HepG2 (cell line): ENCODE measurements around the gene FKBP9. TPM values are rescaled to one million over a fixed set of nuclear protein-coding genes. Genes with fewer than 3 reads are reported as not detected.

Experiments
- ATAC-seq: fragments of 200-7000 bp; cut with Tn5 transposase; 3 replicates; pipeline ENCODE4 v1.9.1; 2020; ENCODE audit warnings: mild to moderate bottlenecking, moderate library complexity
- Bru-seq: library from RNA; stranded (reverse); fragments of 400-500 nt; gene quantifications from one replicate; lab custom pipeline; 2021; lab: Mats Ljungman, UMichigan
- BruChase-seq, 2 experiments: library from RNA; stranded (reverse); fragments of 400-500 nt; gene quantifications; one replicate each; lab custom pipeline; 2021; lab: Mats Ljungman, UMichigan
- BruUV-seq: library from RNA; stranded (reverse); fragments of 400-500 nt; replicated peaks from 2 replicates; lab custom pipeline; 2021; lab: Mats Ljungman, UMichigan
- CTCF ChIA-PET: fragments of 300-600 bp; formaldehyde crosslinking; extraction: SDS; loops from one replicate; lab custom pipeline; 2021; ENCODE audit warnings: low total read pairs, inconsistent platforms, low intra/inter-chr PET ratio; lab: Yijun Ruan, JAX
- POLR2A ChIA-PET: fragments of 350-600 bp; sonication (Branson Sonifier 250); formaldehyde crosslinking; loops from one replicate; lab custom pipeline; 2020; ENCODE audit warnings: antibody characterized with exemption, inconsistent platforms; lab: Yijun Ruan, JAX
- DNase-seq: peaks from one replicate; pipeline ENCODE4 v3.0.0-alpha.2; 2015; ENCODE audit warnings: low spot score
- FAIRE-seq: peaks from 3 replicates; lab custom pipeline; 2011; peaks lifted over from hg19 to GRCh38; lab: Jason Lieb, UNC
- H2AFZ ChIP-seq: one replicate; pipeline ENCODE4 v1.6.1; 2011; ENCODE audit warnings: low read length, inconsistent platforms
- H3K27ac ChIP-seq: fragments of 300-600 bp; 3 replicates; pipeline ENCODE4 v1.8.0; 2011; ENCODE audit warnings: mixed run types, mild to moderate bottlenecking, mixed read lengths, low read length, inconsistent platforms; ENCODE audit not compliant: insufficient read depth; ENCODE audit errors: extremely low read length
- H3K27me3 ChIP-seq, 2 experiments: fragments of 200-600 bp in 1 of 2; 2 replicates in 1 of 2; 3 replicates in 1 of 2; pipeline versions ENCODE4 v1.6.0 to v1.8.0; 2011; ENCODE audit warnings: low read length in 2 of 2, mild to moderate bottlenecking in 2 of 2, moderate library complexity in 2 of 2, inconsistent platforms in 1 of 2; ENCODE audit not compliant: insufficient read depth in 2 of 2, control insufficient read depth in 1 of 2
- H3K36me3 ChIP-seq, 2 experiments: fragments of 200-600 bp in 1 of 2; replicated peaks in 1 of 2; 2 replicates in 1 of 2; 3 replicates in 1 of 2; pipeline versions ENCODE4 v1.5.1 to v1.8.0; 2011; ENCODE audit warnings: low read length in 2 of 2, inconsistent platforms in 1 of 2; ENCODE audit not compliant: insufficient read depth in 2 of 2, control insufficient read depth in 1 of 2
- H3K4me1 ChIP-seq: 2 replicates; pipeline ENCODE4 v1.5.1; 2012; ENCODE audit warnings: low read length, inconsistent platforms; ENCODE audit not compliant: insufficient read depth
- H3K4me2 ChIP-seq: 2 replicates; pipeline ENCODE4 v1.6.0; 2011; ENCODE audit warnings: low read depth, low read length, inconsistent platforms
- H3K4me3 ChIP-seq, 3 experiments: fragments of 200-600 bp in 1 of 3; sonication (generic), shearing (Covaris generic) in 1 of 3; replicated peaks in 1 of 3; 2 replicates each; pipeline ENCODE4 v1.5.1; 2011 to 2016; ENCODE audit warnings: low read length in 3 of 3, inconsistent platforms in 2 of 3, low read depth in 2 of 3, mild to moderate bottlenecking in 2 of 3, control low read depth in 1 of 3, mixed read lengths in 1 of 3; ENCODE audit not compliant: insufficient read depth in 1 of 3
- H3K79me2 ChIP-seq: one replicate; pipeline ENCODE4 v1.6.1; 2011; ENCODE audit warnings: low read length, inconsistent platforms; ENCODE audit not compliant: insufficient read depth
- H3K9ac ChIP-seq: 2 replicates; pipeline ENCODE4 v1.6.0; 2011; ENCODE audit warnings: mild to moderate bottlenecking, low read depth, low read length, inconsistent platforms; ENCODE audit not compliant: insufficient read depth
- H3K9me3 ChIP-seq: 2 replicates; pipeline ENCODE4 v1.5.1; 2012; ENCODE audit warnings: mild to moderate bottlenecking, low read length
- H4K20me1 ChIP-seq: 2 replicates; pipeline ENCODE4 v1.6.0; 2011; ENCODE audit warnings: inconsistent platforms, mild to moderate bottlenecking, low read length, moderate library complexity; ENCODE audit not compliant: insufficient read depth
- BORCS8-MEF2B ChIP-seq: sonication (generic); formaldehyde crosslinking; IDR thresholded peaks from 2 replicates; pipeline ENCODE4 v1.8.0; 2022; ENCODE audit warnings: mild to moderate bottlenecking, missing genetic modification reagents
- DPF2 ChIP-seq: sonication (generic); formaldehyde crosslinking; IDR thresholded peaks from 2 replicates; pipeline ENCODE4 v1.4.0; 2020; ENCODE audit warnings: mild to moderate bottlenecking, low read depth, missing genetic modification reagents, borderline replicate concordance
- EZH2 ChIP-seq: conservative IDR thresholded peaks from 2 replicates; pipeline ENCODE4 v1.6.1; 2012; ENCODE audit warnings: mild to moderate bottlenecking, low read depth, low read length, moderate library complexity
- HOXD1 ChIP-seq: sonication (generic); formaldehyde crosslinking; IDR thresholded peaks from 2 replicates; pipeline ENCODE4 v1.5.0; 2020; ENCODE audit warnings: missing genetic modification reagents
- IRF1 ChIP-seq: sonication (generic); formaldehyde crosslinking; IDR thresholded peaks from 2 replicates; pipeline ENCODE4 v1.4.0; 2020; ENCODE audit warnings: low read depth, mild to moderate bottlenecking, missing genetic modification reagents
- MAZ ChIP-seq, 2 experiments: sonication (generic) in 1 of 2; formaldehyde crosslinking in 1 of 2; IDR thresholded peaks; 2 replicates each; pipeline versions ENCODE4 v1.5.0 to v1.6.1; 2012 to 2020; ENCODE audit warnings: low read depth in 2 of 2, mild to moderate bottlenecking in 2 of 2, borderline replicate concordance in 1 of 2, improper control_type of control experiment in 1 of 2, low read length in 1 of 2, missing genetic modification reagents in 1 of 2, moderate library complexity in 1 of 2
- POLR2AphosphoS5 ChIP-seq: IDR thresholded peaks from 2 replicates; pipeline ENCODE4 v1.6.1; 2012; ENCODE audit warnings: low read depth, low read length
- PRDM4 ChIP-seq: sonication (generic); formaldehyde crosslinking; IDR thresholded peaks from 2 replicates; pipeline ENCODE4 v1.9.0; 2021; ENCODE audit warnings: missing genetic modification reagents, borderline replicate concordance
- ZMAT5 ChIP-seq: sonication (generic); formaldehyde crosslinking; IDR thresholded peaks from 2 replicates; pipeline ENCODE4 v1.5.0; 2020; ENCODE audit warnings: mild to moderate bottlenecking, low read depth, missing genetic modification reagents, borderline replicate concordance
- ZNF124 ChIP-seq: sonication (generic); formaldehyde crosslinking; IDR thresholded peaks from 2 replicates; pipeline ENCODE4 v1.4.0; 2020; ENCODE audit warnings: missing genetic modification reagents
- ZNF264 ChIP-seq: sonication (generic); formaldehyde crosslinking; IDR thresholded peaks from 2 replicates; pipeline ENCODE4 v1.4.0; 2020; ENCODE audit warnings: missing genetic modification reagents
- ZNF30 ChIP-seq: sonication (generic); formaldehyde crosslinking; IDR thresholded peaks from 2 replicates; pipeline ENCODE4 v1.5.0; 2020; ENCODE audit warnings: mild to moderate bottlenecking, missing genetic modification reagents
- ZNF446 ChIP-seq: sonication (generic); formaldehyde crosslinking; IDR thresholded peaks from 2 replicates; pipeline ENCODE4 v1.5.0; 2020; ENCODE audit warnings: mild to moderate bottlenecking, missing genetic modification reagents
- WGBS: methylation state at CpG from one replicate; pipeline ENCODE4 v1.1.6; 2017; ENCODE audit warnings: low lambda C conversion rate; 5-methylcytosine and 5-hydroxymethylcytosine counted together
- in situ Hi-C: cut with HindIII; loops from 2 replicates; pipeline ENCODE4 v1.10.0; 2017; ENCODE audit warnings: low pct_unique_long_range_greater_than_20kb; ENCODE audit not compliant: extremely low pct_ligation_motif_present
- intact Hi-C: fragments of 100-400 bp; cut with micrococcal nuclease; formaldehyde crosslinking; loops from one replicate; pipeline ENCODE4 v1.10.0; 2022; ENCODE audit not compliant: unreplicated experiment
- long read RNA-seq, 2 experiments: library from RNA in 1 of 2; library from polyadenylated mRNA in 1 of 2; stranded (forward) in 1 of 2; unstranded in 1 of 2; transcript quantifications; one replicate each; pipeline ENCODE4 v2.0.0, GENCODE V29; 2019 to 2022
- polyA minus RNA-seq, 3 experiments: library from RNA; depleted of rRNA, polyadenylated mRNA; stranded (reverse); fragments of >200 nt; gene quantifications; 2 replicates each; pipeline ENCODE4 v1.2.3, GENCODE V29; 2011; ENCODE audit warnings: low replicate concordance in 1 of 3
- polyA plus RNA-seq, 8 experiments: library from polyadenylated mRNA; depleted of rRNA in 3 of 8; stranded (reverse) in 7 of 8; unstranded in 1 of 8; fragments of >200 nt; fragmentation: Illumina TruSeq in 4 of 8; extraction: Trizol in 4 of 8; gene quantifications; 2 replicates each; pipeline versions ENCODE4 v1.2.1 to v1.2.3, GENCODE V29; 2011 to 2016; ENCODE audit warnings: low read depth in 4 of 8, missing spikeins in 1 of 8, mixed read lengths in 1 of 8; ENCODE audit not compliant: insufficient read depth in 1 of 8
- total RNA-seq, 5 experiments: library from RNA; depleted of rRNA; stranded (reverse); fragments of >200 nt; fragmentation: Illumina TruSeq; extraction: Trizol; gene quantifications; 2 replicates each; pipeline ENCODE4 v1.2.3, GENCODE V29; 2016; ENCODE audit warnings: low read depth in 1 of 5

Gene FKBP9
- 24.5 and 41.5 TPM in 2 replicates for total RNA-seq (2016; rRNA removed; fragmentation: Illumina TruSeq; extraction: Trizol)
- total RNA-seq (2016; cell fraction: cytosol; rRNA removed; fragmentation: Illumina TruSeq; extraction: Trizol; ENCODE audit: low read depth) = 10.6 and 11.3 TPM in 2 replicates
- total RNA-seq (2016; cell fraction: insoluble cytoplasmic fraction; rRNA removed; fragmentation: Illumina TruSeq; extraction: Trizol) = 18.6 and 40.4 TPM in 2 replicates
- 23.9 and 24.7 TPM in 2 replicates for total RNA-seq (2016; cell fraction: membrane; rRNA removed; fragmentation: Illumina TruSeq; extraction: Trizol)
- total RNA-seq (2016; cell fraction: nucleus; rRNA removed; fragmentation: Illumina TruSeq; extraction: Trizol) = 34.4 and 46.6 TPM in 2 replicates
- 30.9 and 34.0 TPM in 2 replicates for polyA plus RNA-seq (2011; rRNA removed)
- 34.8 and 39.4 TPM in 2 replicates for polyA plus RNA-seq (2011; cell fraction: cytosol; rRNA removed)
- 28.4 and 28.9 TPM in 2 replicates for polyA plus RNA-seq (2011; cell fraction: nucleus; rRNA removed)
- polyA plus RNA-seq (2012) = 47.8 and 53.2 TPM in 2 replicates
- 7.1 and 8.1 TPM in 2 replicates for polyA plus RNA-seq (2016; cell fraction: cytosol; fragmentation: Illumina TruSeq; extraction: Trizol; ENCODE audit: low read depth)
- 20.8 and 23.9 TPM in 2 replicates for polyA plus RNA-seq (2016; cell fraction: insoluble cytoplasmic fraction; fragmentation: Illumina TruSeq; extraction: Trizol; ENCODE audit: low read depth)
- 17.5 and 18.0 TPM in 2 replicates for polyA plus RNA-seq (2016; cell fraction: membrane; fragmentation: Illumina TruSeq; extraction: Trizol; ENCODE audit: low read depth)
- polyA plus RNA-seq (2016; cell fraction: nucleus; fragmentation: Illumina TruSeq; extraction: Trizol; ENCODE audit: insufficient read depth, low read depth) = 44.2 and 50.8 TPM in 2 replicates
- 45.2 and 45.6 TPM in 2 replicates for polyA minus RNA-seq (2011; rRNA and poly(A)+ RNA removed; ENCODE audit: low replicate concordance)
- 50.7 and 53.4 TPM in 2 replicates for polyA minus RNA-seq (2011; cell fraction: cytosol; rRNA and poly(A)+ RNA removed)
- polyA minus RNA-seq (2011; cell fraction: nucleus; rRNA and poly(A)+ RNA removed) = 30.8 and 31.8 TPM in 2 replicates
- Bru-seq, nascent RNA = percentile 60 among the genes with signal in this experiment
- percentile 67 among the genes with signal in this experiment for BruChase-seq, experiment 1, labeled RNA remaining after a 6-hour chase
- percentile 64 among the genes with signal in this experiment for BruChase-seq, experiment 2, labeled RNA remaining after a 2-hour chase
- long read RNA-seq, experiment 1, transcript FKBP9-201 (10 exons, 3,462 nt) = major isoform, 8 of 51 reads
- long read RNA-seq, experiment 1, partial matches to known transcripts = 5 of 51 reads
- long read RNA-seq, experiment 1, other reads (novel, unspliced or antisense) = 36 of 51 reads
- long read RNA-seq, experiment 2, transcript FKBP9-201 (10 exons, 3,462 nt) = major isoform, 19 of 63 reads
- long read RNA-seq, experiment 2, partial matches to known transcripts = 5 of 63 reads
- long read RNA-seq, experiment 2, other reads (novel, unspliced or antisense) = 36 of 63 reads

- peak within 1 kb of the TSS; percentile 68 to 90 (median 75) for H3K4me3 ChIP-seq
- in situ Hi-C loops = no loop called here
- intact Hi-C loops = loop anchor here (1.0 to 5.0 kb wide), 3 partner anchors 14 to 150 kb away; partner anchors contain the start of genes NT5C3A and RP9
- ATAC-seq (peak; percentile 96), DNase-seq (peak; percentile 76), FAIRE-seq (peak; percentile 80)
- no peaks in the 10 kb centered on the region for H3K36me3 ChIP-seq
- H3K27me3 ChIP-seq = no peaks in the 10 kb centered on the region
- peaks cover 11% of the 10 kb centered on the region for H3K79me2 ChIP-seq
- BruUV-seq = TSS peak; percentile 84
- H3K9ac ChIP-seq = peak within 1 kb of the TSS; percentile 88
- WGBS = 1% methylated on average over 13 of the region's 91 CpGs
- no peaks in the 10 kb centered on the region for H3K9me3 ChIP-seq
- peak within 1 kb of the TSS; percentile 86 for H3K4me2 ChIP-seq
- ChIA-PET POLR2A (interaction anchor here (0.8 to 3.4 kb wide), 10 partner anchors 9 to 462 kb away, joined by 3 to 30 read pairs (median 4); partner anchors contain the start of genes AVL9, NT5C3A and RP9), CTCF (no interaction called here)
- no peaks in the 10 kb centered on the region for H4K20me1 ChIP-seq
- H3K4me1 ChIP-seq = peaks cover 18% of the 10 kb centered on the region
- no peak within 1 kb of the TSS for H2AFZ ChIP-seq
- H3K27ac ChIP-seq = peak within 1 kb of the TSS; percentile 95
- TF ChIP-seq DPF2 (CRISPR knock-in tag) (no peak), HOXD1 (CRISPR knock-in tag) (peak; percentile 23; the same call in 1 of the 2 replicates), ZMAT5 (no peak), POLR2AphosphoS5 (peak; percentile 91), ZNF30 (CRISPR knock-in tag) (no peak), MAZ (IDR thresholded peaks at IDR 0.05; ENCODE audit: borderline replicate concordance, low read depth, low read length) (no peak; the same call in 1 of the 2 replicates), MAZ (CRISPR knock-in tag; IDR thresholded peaks at IDR 0.05; ENCODE audit: low read depth) (peak; percentile 91), IRF1 (CRISPR knock-in tag) (peak; percentile 56; the same call in 1 of the 2 replicates), ZNF124 (CRISPR knock-in tag) (peak; percentile 56; the same call in 1 of the 2 replicates), BORCS8-MEF2B (peak; percentile 60; the same call in 1 of the 2 replicates), ZNF264 (no peak; the same call in 1 of the 2 replicates), ZNF446 (CRISPR knock-in tag) (peak; percentile 85; the same call in 1 of the 2 replicates), PRDM4 (no peak), EZH2 (no peak)
Observed at GRCh38 chr7:32957326-32958045, at the start of gene FKBP9. FKBP9 (plus strand) TSS chr7:32957440; CDS start chr7:32957574, 134 bp downstream.
